Activated CD4-positive, alpha-beta T cell treated with anti-CD3 and anti-CD28 coated beads for 1 hour (primary cell): ENCODE measurements around the gene PDSS2.

Experiments
- DNase-seq: peaks from one replicate; pipeline ENCODE4 v3.0.0-alpha.2; 2020

Gene PDSS2

DNA sequence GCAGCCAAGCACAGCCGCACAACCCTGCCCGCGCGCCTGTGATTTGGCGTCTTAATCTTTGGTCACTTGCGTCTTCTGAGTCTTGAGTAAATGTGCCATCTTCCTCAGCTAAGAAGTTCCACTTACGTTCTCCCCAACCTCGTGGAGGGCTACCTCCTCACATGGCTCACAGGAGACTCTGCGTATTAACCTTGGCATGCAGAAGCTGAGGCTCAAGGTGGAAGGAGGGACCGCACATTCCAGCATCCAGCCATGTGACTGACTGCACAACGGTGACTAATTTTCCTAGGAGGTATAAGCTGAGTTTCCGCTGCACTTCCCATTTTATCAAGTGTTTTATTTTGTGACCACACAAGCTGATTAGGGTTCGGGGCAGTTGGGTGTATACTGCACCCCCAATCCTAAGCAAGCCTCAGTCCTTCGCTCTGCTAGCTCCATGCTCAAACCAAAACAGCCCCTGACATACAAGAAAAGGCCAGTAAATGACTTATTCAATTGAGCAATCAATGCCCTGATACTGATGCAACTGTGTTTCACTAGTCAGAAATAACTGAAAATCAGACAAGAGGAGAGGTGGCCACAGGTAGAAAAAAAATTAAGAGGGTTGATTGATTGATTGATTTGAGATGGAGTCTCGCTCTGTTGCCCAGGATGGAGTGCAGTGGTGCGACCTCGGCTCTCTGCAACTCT is 351.0 kb downstream of the PDSS2 start:
- DNase-seq, result no peak

DNA sequence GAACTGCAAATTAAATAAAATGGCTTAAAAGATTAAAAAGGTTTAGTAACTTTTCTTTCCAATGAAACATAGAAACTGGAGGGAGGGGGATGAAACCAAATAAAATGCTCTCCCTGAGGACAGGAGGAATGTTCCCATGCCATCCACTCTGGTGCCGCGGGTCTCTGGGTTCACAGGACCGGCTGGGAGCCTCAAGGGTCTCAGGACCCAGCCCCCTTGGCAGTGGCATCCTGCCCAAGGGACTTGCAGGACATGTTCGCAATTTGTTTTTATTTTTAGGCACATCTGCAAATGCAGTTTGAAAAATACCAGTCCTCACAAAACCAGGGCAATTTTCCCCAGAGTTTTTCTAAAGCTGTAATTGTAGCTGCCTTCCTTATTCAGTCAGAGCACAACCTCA is 351.6 kb downstream of the PDSS2 start:
- DNase-seq, result no peak

DNA sequence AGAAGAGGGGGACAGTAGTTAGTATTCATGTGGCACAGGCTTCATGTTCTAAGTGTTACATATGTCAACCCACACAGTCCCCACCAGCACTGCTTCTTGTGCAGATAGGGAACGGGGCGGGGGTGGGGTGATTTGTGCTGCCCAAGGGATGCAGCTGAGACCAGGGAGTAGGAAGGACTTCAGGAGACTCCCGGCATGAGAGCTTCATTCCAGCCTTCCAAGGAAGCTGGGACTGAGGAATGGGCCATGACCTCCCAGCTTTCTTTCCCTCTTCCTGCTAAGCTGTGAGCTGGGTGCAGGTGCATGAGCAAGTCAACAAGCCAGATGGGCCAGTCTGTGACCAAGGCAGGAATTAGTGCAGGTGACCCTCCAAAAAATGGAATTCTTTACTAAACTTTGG is 353.2 kb downstream of the PDSS2 start:
- DNase-seq, result no peak

DNA sequence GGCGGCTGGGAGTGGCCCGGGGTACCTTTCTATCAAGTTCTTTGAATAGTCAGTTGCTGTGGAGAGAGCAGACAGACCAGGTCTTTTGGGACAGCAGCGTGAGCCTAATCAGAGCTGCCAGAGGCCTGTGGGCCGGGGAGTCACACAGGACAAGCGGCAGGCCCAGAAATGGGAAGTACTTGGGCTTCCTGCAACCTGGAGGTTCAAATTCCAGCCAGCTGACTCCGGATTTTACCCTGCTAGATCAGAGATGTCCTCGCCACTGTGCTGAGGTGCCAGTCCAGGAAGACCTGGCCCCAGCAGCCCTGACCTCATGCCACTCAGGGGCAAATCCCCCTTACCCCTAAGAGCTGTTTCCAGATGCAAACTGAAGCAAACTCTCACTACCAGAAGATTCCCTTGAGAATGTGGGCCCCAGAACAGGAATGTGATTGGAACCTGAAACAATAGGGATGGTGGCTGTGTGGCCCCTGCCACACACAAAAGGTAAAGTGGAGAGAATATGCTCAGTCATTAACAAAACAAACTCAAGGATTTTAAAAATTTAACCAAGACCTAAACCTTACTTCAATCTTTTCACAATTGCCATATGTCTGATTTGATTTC is 353.8 kb downstream of the PDSS2 start:
- DNase-seq, result no peak

DNA sequence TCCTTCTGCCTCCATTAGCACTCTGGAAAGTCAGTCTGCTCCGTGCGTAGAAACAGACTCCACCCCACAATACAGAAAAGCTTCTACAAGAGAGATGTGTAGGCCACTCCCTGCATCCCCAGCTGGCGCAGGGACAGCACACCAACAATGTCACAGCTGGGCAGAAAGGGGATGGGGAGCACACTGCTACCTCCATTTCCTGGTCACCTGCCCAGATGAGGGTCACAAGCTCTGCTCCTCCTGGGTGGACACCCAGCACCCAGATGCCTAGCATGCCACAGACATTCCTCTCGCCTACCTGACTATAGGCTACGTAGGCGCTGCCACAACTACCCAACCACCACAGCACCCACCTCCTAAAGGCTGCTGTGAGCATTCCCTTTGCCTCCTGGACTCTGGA is 356.3 kb downstream of the PDSS2 start:
- DNase-seq, result no peak
